GM12874 (cell line): ENCODE measurements around the gene PRDM2.

Experiments used
- CTCF ChIP-seq: IDR thresholded peaks from 2 replicates; pipeline ENCODE4 v1.5.1; 2011; ENCODE audit warnings: low read depth, mild to moderate bottlenecking, control low read depth, low read length, moderate library complexity; ENCODE audit not compliant: insufficient read depth

PRDM2 gene

GRCh38 chr1:13666317-13666716 is 33.7 kb upstream of the PRDM2 start:
- TF ChIP-seq CTCF = no peak

DNA sequence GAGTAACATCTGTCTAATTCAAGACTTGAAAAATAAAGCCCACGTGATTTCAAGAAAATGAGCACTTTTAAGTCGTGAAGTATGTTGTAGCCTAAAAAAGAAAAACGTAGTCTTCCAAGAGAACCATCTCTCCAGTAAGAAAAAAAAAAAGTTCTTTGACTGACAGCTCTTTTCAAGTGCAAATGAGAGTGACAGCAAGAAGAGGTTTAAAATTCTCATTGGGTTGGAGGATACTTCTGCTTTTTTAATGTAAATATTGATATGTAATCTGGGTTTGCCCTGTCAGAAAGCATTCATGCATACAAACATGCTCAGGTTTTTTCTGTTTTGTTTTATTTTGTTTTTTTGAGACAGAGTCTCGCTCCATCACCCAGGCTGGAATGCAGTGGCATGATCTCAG is 32.3 kb upstream of the PRDM2 start:
- no peak for TF ChIP-seq CTCF

DNA sequence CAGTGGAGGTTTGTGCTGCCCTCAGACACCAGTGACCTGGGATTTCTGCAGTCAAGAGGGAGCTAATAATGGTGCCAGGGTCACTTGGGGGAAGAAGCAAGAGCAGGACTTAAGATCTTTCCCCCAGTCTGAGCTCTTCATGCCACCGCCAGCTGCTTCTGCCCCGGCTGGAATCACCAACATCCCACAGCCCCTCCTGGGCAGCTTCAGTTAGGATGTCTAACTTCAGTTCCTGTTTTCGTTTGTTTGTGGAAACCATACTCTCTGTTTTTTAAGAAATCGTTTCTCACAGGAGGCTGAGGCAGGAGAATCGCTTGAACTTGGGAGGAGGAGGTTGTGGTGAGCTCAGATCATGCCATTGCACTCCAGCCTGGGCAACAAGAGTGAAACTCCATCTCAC is 25.6 kb upstream of the PRDM2 start:
- TF ChIP-seq CTCF = no peak

DNA sequence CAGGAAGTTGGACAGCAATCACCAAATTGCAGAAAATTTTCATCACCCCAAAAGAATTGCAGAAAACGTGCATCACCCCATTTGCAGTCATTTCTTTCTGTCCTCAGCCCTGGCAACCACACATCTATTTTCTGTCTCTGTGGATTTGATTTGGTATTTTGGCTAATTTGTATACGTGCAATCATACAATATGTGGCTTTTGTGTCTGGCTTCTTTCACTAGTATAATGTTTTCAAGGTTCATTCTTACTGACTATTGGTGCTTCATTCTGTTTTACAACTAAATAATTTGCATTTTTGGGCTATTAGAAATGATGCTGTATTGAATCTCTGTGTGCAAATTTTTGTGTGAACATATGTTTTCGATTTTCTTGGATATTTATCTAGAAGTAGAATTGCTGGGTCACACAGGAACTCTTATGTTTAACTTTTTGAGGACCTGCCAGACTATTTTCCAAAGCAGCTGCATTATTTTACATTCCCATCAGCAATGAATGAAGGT is 24.8 kb upstream of the PRDM2 start:
- no peak for TF ChIP-seq CTCF

DNA sequence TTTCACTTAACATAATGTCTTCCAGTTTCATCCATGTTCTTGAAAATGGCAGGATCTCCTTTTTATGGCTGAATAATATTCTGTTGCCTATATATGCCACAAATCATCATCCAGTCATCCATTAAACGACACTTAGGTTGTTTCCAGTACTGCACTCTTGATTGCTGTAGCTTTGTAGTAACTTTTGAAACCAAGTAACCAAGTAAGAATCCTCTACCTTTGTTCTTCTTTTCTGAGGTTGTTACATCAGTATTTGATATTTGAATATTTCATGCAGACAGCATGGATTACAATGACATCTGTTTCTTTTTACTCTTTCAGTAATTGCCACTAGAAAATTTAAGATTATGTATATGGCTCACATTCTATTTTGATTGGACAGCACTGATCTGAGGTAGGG is 22.1 kb upstream of the PRDM2 start:
- no peak for TF ChIP-seq CTCF

DNA sequence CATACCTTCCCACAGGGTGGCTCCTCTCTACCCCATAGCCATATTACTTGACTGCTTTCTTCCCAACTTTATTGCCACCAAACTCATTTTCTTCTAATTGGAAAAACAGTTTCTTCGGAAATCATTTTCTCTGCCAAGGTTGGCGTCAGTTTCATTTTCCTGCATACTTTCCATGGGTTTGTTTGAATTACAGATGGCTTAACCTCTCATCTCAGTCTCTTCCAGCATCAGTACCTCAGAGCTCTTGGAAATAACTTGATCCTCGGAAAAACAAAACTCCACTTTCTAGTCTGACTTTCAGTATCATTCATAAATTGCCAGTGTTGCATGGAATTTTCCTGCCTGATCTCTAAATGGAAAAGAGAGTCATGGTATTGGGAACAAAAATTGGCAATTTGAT is 20.3 kb upstream of the PRDM2 start:
- TF ChIP-seq CTCF = no peak

DNA sequence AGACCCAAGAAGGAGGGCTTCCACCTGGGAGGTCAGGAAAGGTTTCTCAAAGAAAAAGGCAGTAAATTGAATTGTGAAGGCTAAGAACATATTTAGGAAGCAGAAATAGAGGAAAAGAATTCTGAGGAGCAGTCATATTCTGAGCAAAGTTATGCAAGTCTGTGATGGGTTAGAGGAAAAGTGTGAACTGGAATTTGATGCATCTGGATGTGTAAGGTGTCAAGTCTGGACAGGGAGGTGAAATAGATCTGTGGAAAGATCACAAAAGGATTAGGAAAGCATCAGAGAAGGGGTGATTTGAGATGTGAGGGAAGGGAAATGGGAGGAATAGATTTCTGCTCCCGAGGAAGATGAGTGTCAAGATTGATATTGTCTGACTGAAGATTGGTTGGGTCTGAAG is 18.1 kb upstream of the PRDM2 start:
- no peak for TF ChIP-seq CTCF

DNA sequence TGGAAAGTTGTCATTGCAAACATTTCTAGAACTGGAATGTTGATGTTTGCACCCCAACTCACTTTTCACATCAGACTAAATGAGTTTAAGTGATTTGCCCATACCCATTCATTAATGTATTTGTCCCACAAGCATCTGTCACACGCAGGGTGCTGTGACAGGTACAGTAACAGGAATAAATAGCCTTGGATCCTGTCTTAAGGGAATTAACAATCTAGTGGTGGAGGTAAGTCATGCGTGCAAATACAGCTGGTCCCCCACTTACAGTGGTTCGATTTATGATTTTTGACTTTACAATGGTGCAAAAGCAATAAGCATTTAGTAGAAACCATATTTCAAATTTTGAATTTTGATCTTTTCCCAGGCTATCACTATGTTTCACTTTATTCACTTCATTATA is 17.5 kb upstream of the PRDM2 start:
- TF ChIP-seq CTCF = no peak
